HG03064 (cell line): ENCODE measurements around the gene PON1.

ENCODE experiments used
- ATAC-seq: cut with Tn5 transposase; IDR thresholded peaks from one replicate; pipeline ENCODE4 v1.9.1; 2021; ENCODE audit warnings: low read depth; ENCODE audit not compliant: unreplicated experiment

Gene PON1

GRCh38 chr7:95318501-95319100, 5.7 kb downstream of the PON1 start:
- no peak for ATAC-seq

GRCh38 chr7:95317966-95318365, 6.4 kb downstream of the PON1 start:
- ATAC-seq: no peak

- ATAC-seq: no peak
Observed at GRCh38 chr7:95317546-95317945, 6.8 kb downstream of the PON1 start.

GRCh38 chr7:95316588-95316987, 7.7 kb downstream of the PON1 start:
- ATAC-seq: no peak

- ATAC-seq: no peak
Observed at GRCh38 chr7:95312561-95312960, 11.8 kb downstream of the PON1 start.

- no peak for ATAC-seq
Observed at GRCh38 chr7:95311389-95311788, 12.9 kb downstream of the PON1 start.

- ATAC-seq: no peak
Observed at GRCh38 chr7:95309951-95310350, 14.4 kb downstream of the PON1 start.

- ATAC-seq: no peak
Observed at GRCh38 chr7:95304990-95305389, 19.3 kb downstream of the PON1 start.

- no peak for ATAC-seq
Observed at GRCh38 chr7:95303013-95303905, 21.1 kb downstream of the PON1 start.

GRCh38 chr7:95298091-95298490, 26.2 kb downstream of the PON1 start:
- no peak for ATAC-seq

GRCh38 chr7:95297041-95297440, 27.3 kb downstream of the PON1 start:
- ATAC-seq: no peak

- ATAC-seq: no peak
Observed at GRCh38 chr7:95296456-95296855, 27.9 kb downstream of the PON1 start.

- no peak for ATAC-seq
Observed at GRCh38 chr7:95295397-95295796, 28.9 kb downstream of the PON1 start.

- no peak for ATAC-seq
Observed at GRCh38 chr7:95290166-95290830, 34.0 kb downstream of the PON1 start.

- no peak for ATAC-seq
Observed at GRCh38 chr7:95286096-95286495, 38.2 kb downstream of the PON1 start.

- no peak for ATAC-seq
Observed at GRCh38 chr7:95279417-95279816, 44.9 kb downstream of the PON1 start.

GRCh38 chr7:95276114-95276513, 48.2 kb downstream of the PON1 start:
- ATAC-seq: no peak

- ATAC-seq: no peak
Observed at GRCh38 chr7:95269640-95270039, 54.7 kb downstream of the PON1 start.

- no peak for ATAC-seq
Observed at GRCh38 chr7:95267754-95268153, 56.6 kb downstream of the PON1 start.

- no peak for ATAC-seq
Observed at GRCh38 chr7:95265634-95266033, 58.7 kb downstream of the PON1 start.

- ATAC-seq: no peak
Observed at GRCh38 chr7:95264363-95264891, 59.9 kb downstream of the PON1 start.
